Calu3 (cell line): Measurements from ENCODE around the gene PAX7. TPM values are rescaled to one million over a fixed set of nuclear protein-coding genes. Genes with fewer than 3 reads are reported as not detected.
"Not testable (repeated sequence)": the region's sequence is repeated elsewhere in the genome, so short reads cannot be mapped to it uniquely, and the experiment has no call there.

Experiments
- BruUV-seq: library from RNA; stranded (reverse); fragments of 400-500 nt; replicated peaks from 2 replicates; lab custom pipeline; 2021; lab: Mats Ljungman, UMichigan
- CTCF ChIA-PET: fragments of 300-600 bp; sonication (Branson Sonifier 250); formaldehyde crosslinking; loops from one replicate; lab custom pipeline; 2022; ENCODE audit warnings: antibody characterized with exemption; lab: Charles Lee
- DNase-seq: peaks from one replicate; pipeline ENCODE4 v3.0.0; 2022
- H3K27ac Mint-ChIP-seq: one replicate; pipeline ENCODE4 v1.8.0; 2022; ENCODE audit warnings: mixed read lengths; ENCODE audit not compliant: unreplicated experiment
- H3K27me3 Mint-ChIP-seq: one replicate; pipeline ENCODE4 v1.8.0; 2022; ENCODE audit warnings: mixed read lengths; ENCODE audit not compliant: unreplicated experiment
- H3K36me3 Mint-ChIP-seq: one replicate; pipeline ENCODE4 v1.8.0; 2022; ENCODE audit warnings: mild to moderate bottlenecking, moderate library complexity, mixed read lengths; ENCODE audit not compliant: insufficient read depth, unreplicated experiment
- H3K4me1 Mint-ChIP-seq: one replicate; pipeline ENCODE4 v1.8.0; 2022; ENCODE audit warnings: mild to moderate bottlenecking, low read depth, mixed read lengths; ENCODE audit not compliant: unreplicated experiment
- H3K4me3 Mint-ChIP-seq: one replicate; pipeline ENCODE4 v1.8.0; 2022; ENCODE audit warnings: mild to moderate bottlenecking, low read depth, moderate library complexity, mixed read lengths; ENCODE audit not compliant: unreplicated experiment
- H3K9me3 Mint-ChIP-seq: one replicate; pipeline ENCODE4 v1.8.0; 2022; ENCODE audit warnings: low read depth, mixed read lengths; ENCODE audit not compliant: unreplicated experiment
- CTCF ChIP-seq: fragments of 200-600 bp; IDR thresholded peaks from one replicate; pipeline ENCODE4 v1.8.0; 2022; ENCODE audit warnings: antibody characterized with exemption; ENCODE audit not compliant: unreplicated experiment
- intact Hi-C: fragments of 100-400 bp; cut with micrococcal nuclease; formaldehyde crosslinking; loops from one replicate; pipeline ENCODE4 v1.10.0; 2022; ENCODE audit not compliant: unreplicated experiment
- total RNA-seq: library from RNA; stranded (reverse); gene quantifications from 2 replicates; pipeline ENCODE4 v1.2.3, GENCODE V29; 2022

PAX7 gene
- total RNA-seq, 1 experiment from 2014 or later = not detected

- DNase-seq = no peak
- no TSS peak for BruUV-seq
- H3K9me3 Mint-ChIP-seq = peaks cover 2% of the 10 kb centered on the region
- intact Hi-C loops = no loop called here
- CTCF ChIA-PET = no interaction called here
- H3K27me3 Mint-ChIP-seq = peaks cover 88% of the 10 kb centered on the region
- TF ChIP-seq CTCF = no peak
- H3K4me3 Mint-ChIP-seq = no peak overlapping the region
- no peak overlapping the region for H3K27ac Mint-ChIP-seq
- no peaks in the 10 kb centered on the region for H3K4me1 Mint-ChIP-seq
- H3K36me3 Mint-ChIP-seq = no peaks in the 10 kb centered on the region
These were observed 109.3 kb downstream of the PAX7 start for GRCh38 chr1:18739897-18740296.

GRCh38 chr1:18740617-18741016 lies 110.0 kb downstream of the PAX7 start:
- DNase-seq = no peak
- Mint-ChIP-seq H3K9me3 (peaks cover 2% of the 10 kb centered on the region), H3K4me3 (no peak overlapping the region), H3K27ac (no peak overlapping the region), H3K4me1 (no peaks in the 10 kb centered on the region), H3K36me3 (no peaks in the 10 kb centered on the region), H3K27me3 (peaks cover 84% of the 10 kb centered on the region)
- CTCF ChIA-PET = no interaction called here
- intact Hi-C loops = no loop called here
- TF ChIP-seq CTCF = no peak
- BruUV-seq = no TSS peak

- CTCF ChIA-PET = no interaction called here
- no peak for DNase-seq
- Mint-ChIP-seq H3K4me3 (no peak overlapping the region), H3K27ac (no peak overlapping the region), H3K36me3 (no peaks in the 10 kb centered on the region), H3K27me3 (peaks cover 94% of the 10 kb centered on the region), H3K4me1 (no peaks in the 10 kb centered on the region), H3K9me3 (peaks cover 2% of the 10 kb centered on the region)
- no TSS peak for BruUV-seq
- intact Hi-C loops = no loop called here
- TF ChIP-seq CTCF = no peak
These were observed 112.6 kb downstream of the PAX7 start for GRCh38 chr1:18743233-18743632.

- intact Hi-C loops, DNase-seq, H3K4me3 Mint-ChIP-seq, BruUV-seq, H3K9me3 Mint-ChIP-seq, H3K27ac Mint-ChIP-seq, H3K36me3 Mint-ChIP-seq, H3K4me1 Mint-ChIP-seq: not testable (repeated sequence)
- peaks cover 94% of the 10 kb centered on the region for H3K27me3 Mint-ChIP-seq
- CTCF ChIA-PET = interaction anchor here (0.9 kb wide), 1 partner anchor 258 kb away, joined by 8 read pairs; no protein-coding TSS in a partner anchor
These were observed 113.7 kb downstream of the PAX7 start for GRCh38 chr1:18744381-18744780.

GRCh38 chr1:18746981-18747380 lies 116.3 kb downstream of the PAX7 start:
- Mint-ChIP-seq H3K9me3 (peaks cover 6% of the 10 kb centered on the region), H3K4me3 (no peak overlapping the region), H3K4me1 (no peaks in the 10 kb centered on the region), H3K27ac (no peak overlapping the region), H3K36me3 (no peaks in the 10 kb centered on the region), H3K27me3 (peaks cover 94% of the 10 kb centered on the region)
- no TSS peak for BruUV-seq
- CTCF ChIA-PET = no interaction called here
- no peak for DNase-seq
- intact Hi-C loops = no loop called here
- no peak for TF ChIP-seq CTCF
